Heart left ventricle (tissue), 16 donors: ENCODE results near the gene FSD2. TPM values are rescaled to one million over a fixed set of nuclear protein-coding genes. Genes with fewer than 3 reads are reported as not detected.

Source experiments
- ATAC-seq, 4 donors: fragments of 200-7000 bp; cut with Tn5 transposase; one replicate each; pipeline ENCODE4 v1.9.1; 2020 to 2022; ENCODE audit warnings: moderate library complexity in 4 of 4, mild to moderate bottlenecking in 3 of 4, moderate number of reproducible peaks in 1 of 4
- DNase-seq, 5 donors: peaks; one replicate each; pipeline ENCODE4 v3.0.0-alpha.2; 2020
- H3K27ac ChIP-seq, 12 donors: fragments of 200-600 bp; sonication (generic) in 4 of 12; one replicate each; pipeline versions ENCODE4 v1.5.0 to v1.8.0; 2016 to 2022; ENCODE audit warnings: mild to moderate bottlenecking in 2 of 12
- H3K27me3 ChIP-seq, 9 donors: fragments of 200-600 bp; sonication (generic) in 2 of 9; one replicate each; pipeline versions ENCODE4 v1.5.1 to v1.8.0; 2016 to 2022; ENCODE audit warnings: mild to moderate bottlenecking in 3 of 9
- H3K36me3 ChIP-seq, 9 donors: fragments of 200-600 bp; sonication (generic) in 2 of 9; one replicate each; pipeline versions ENCODE4 v1.5.0 to v1.8.0; 2018 to 2022; ENCODE audit warnings: mild to moderate bottlenecking in 2 of 9
- H3K4me1 ChIP-seq, 12 donors: fragments of 200-600 bp; sonication (generic) in 4 of 12; one replicate each; pipeline versions ENCODE4 v1.5.0 to v1.8.0; 2016 to 2022; ENCODE audit warnings: mild to moderate bottlenecking in 3 of 12
- H3K4me3 ChIP-seq, 12 donors: fragments of 200-600 bp; sonication (generic) in 4 of 12; one replicate each; pipeline versions ENCODE4 v1.5.0 to v1.8.0; 2017 to 2022; ENCODE audit warnings: mild to moderate bottlenecking in 9 of 12, moderate library complexity in 4 of 12
- H3K9me3 ChIP-seq, 12 donors: fragments of 200-600 bp; sonication (generic) in 4 of 12; one replicate each; pipeline versions ENCODE4 v1.5.0 to v1.8.0; 2016 to 2022; ENCODE audit warnings: mild to moderate bottlenecking in 1 of 12
- CTCF ChIP-seq, 12 donors: fragments of 200-600 bp; sonication (generic) in 4 of 12; IDR thresholded peaks; one replicate each; pipeline versions ENCODE4 v1.5.0 to v1.8.0; 2018 to 2022; ENCODE audit warnings: antibody characterized with exemption in 12 of 12, mild to moderate bottlenecking in 5 of 12
- POLR2A ChIP-seq, 2 donors: fragments of 450-650 bp; IDR thresholded peaks; one replicate each; pipeline ENCODE4 v1.6.1; 2017; ENCODE audit warnings: antibody characterized with exemption in 2 of 2, mild to moderate bottlenecking in 2 of 2, moderate library complexity in 2 of 2
- WGBS, 4 donors: extraction: QIAGEN DNeasy Blood & Tissue Kit in 2 of 4; methylation state at CpG; one replicate each; pipeline versions ENCODE4 v1.1.5 to v1.1.7; 2013 to 2018; 5-methylcytosine and 5-hydroxymethylcytosine counted together
- intact Hi-C, 10 donors: fragments of 100-400 bp; cut with DNase I; formaldehyde crosslinking; loops; one replicate each; pipeline versions ENCODE4 v1.11.1 to v1.14.2; 2022
- long read RNA-seq, 3 donors: library from polyadenylated mRNA; unstranded; transcript quantifications; one replicate each; pipeline ENCODE4 v2.0.0, GENCODE V29; 2020 to 2021
- polyA plus RNA-seq, 2 donors: library from polyadenylated mRNA; stranded (reverse); fragments of 200-250 nt; gene quantifications; one replicate each; pipeline ENCODE4 v1.2.3, GENCODE V29; 2013
- total RNA-seq, 9 donors: library from RNA; depleted of rRNA in 2 of 9; stranded (reverse); fragments of >200 nt in 2 of 9; fragmentation: NEBNext Ultra II Directional in 3 of 9; extraction: Animal tissue kit (Norgen Biotek cat#: 25700) in 3 of 9; gene quantifications; one replicate each; pipeline versions ENCODE4 v1.1.0 to v1.2.4, GENCODE V29; 2016 to 2023
- donor health status: ischemic (EF 13 %, LVEDD 7.1; RV severe dilation, severe dysfunction).
- donor health status: healthy with polysubstance abuse.
- donor health status: DM: no; HTN: yes; CAD: no.
- donor health status: DM: no; HTN: no; CAD: no.
- donor health status: ischemic (EF 25% LVEDD 6.9; RV normal size, moderate dysfunction).
- donor health status: ischemic (EF 25% LVEDD 5.7; RV mildly dilated, moderate dysfunction).
- donor health status: healthy.
- donor health status: DM: yes; HTN: yes; CAD: no.
- donor health status: ischemic (EF 35%, LVEDD 5.7; RV mildly dilated, moderate dysfunction).
- donor health status: nonischemic (EF 11% LVEDD 7.7; RV severe dilation, severe dysfunction).
- donor health status: DM: yes; HTN: yes; CAD: no.
- donor health status: PGD.
- donor health status: ischemic (EF 29% LVEDD 5.4; RV normal size, mild dysfunction).
- donor health status: nonischemic (EF 23%, LVEDD 6.1; RV moderate dilation, normal function).

Gene FSD2
- total RNA-seq = 100 to 1,000 TPM in 1 of 9 donors, 10 to 100 TPM in 8; 11.7 to 140 (median 71.6) TPM
- 10 to 100 TPM in 1 of 2 donors, 1 to 10 TPM in 1; 3.6 to 29.8 TPM for polyA plus RNA-seq
- long read RNA-seq, donor 1, full-length matches to known transcripts = 12 of 128 reads
- long read RNA-seq, donor 1, partial matches to known transcripts = 27 of 128 reads
- long read RNA-seq, donor 1, other reads (novel, unspliced or antisense) = 89 of 128 reads
- long read RNA-seq, donor 2, full-length matches to known transcripts = 9 of 116 reads
- long read RNA-seq, donor 2, partial matches to known transcripts = 13 of 116 reads
- long read RNA-seq, donor 2, other reads (novel, unspliced or antisense) = 94 of 116 reads
- long read RNA-seq, donor 3, full-length matches to known transcripts = 7 of 55 reads
- long read RNA-seq, donor 3, partial matches to known transcripts = 14 of 55 reads
- long read RNA-seq, donor 3, other reads (novel, unspliced or antisense) = 34 of 55 reads

GRCh38 chr15:82805994-82806406 is at the start of gene FSD2:
TSS of gene FSD2 (minus strand) at chr15:82806069. CDS start at chr15:82787390, 18,679 bp downstream.
- intact Hi-C loops = loop anchor here in 5 of 10 donors (5.0 to 10.0 kb wide), 3 partner anchors 51 to 271 kb away; no protein-coding TSS in a partner anchor
- Histone ChIP-seq H3K36me3 (no peaks in the 10 kb centered on the region), H3K9me3 (no peaks in the 10 kb centered on the region), H3K27ac (peak within 1 kb of the TSS; percentile 68 to 98 (median 83)), H3K4me3 (peak within 1 kb of the TSS; percentile 7 to 73 (median 50)), H3K27me3 (no peaks in the 10 kb centered on the region), H3K4me1 (peaks cover 0 to 44% (median 12%) of the 10 kb centered on the region in 12 donors)
- 28 to 45% (median 37%) methylated on average over 2 of the region's 2 CpGs for WGBS, 4 donors
- peak in 4 of 5 donors; percentile 71 to 83 (median 74) for DNase-seq
- TF ChIP-seq CTCF (IDR thresholded peaks at IDR 0.05) (no peak), POLR2A (IDR thresholded peaks at IDR 0.05) (peak in 1 of 2 donors; percentile 62)
- peak; percentile 62 to 70 (median 69) for ATAC-seq

GRCh38 chr15:82854554-82854953 is 48.7 kb upstream of the FSD2 start:
- no peak overlapping the region for H3K27ac ChIP-seq
- no peaks in the 10 kb centered on the region for H3K9me3 ChIP-seq
- WGBS, 4 donors = 84 to 94% (median 93%) methylated on average over 21 of the region's 21 CpGs
- H3K27me3 ChIP-seq = no peaks in the 10 kb centered on the region
- no peak for DNase-seq
- H3K4me1 ChIP-seq = peaks cover 0 to 18% (median 6%) of the 10 kb centered on the region in 12 donors
- peaks cover 0 to 10% (median 0%) of the 10 kb centered on the region in 9 donors for H3K36me3 ChIP-seq
- intact Hi-C loops = loop anchor here in 7 of 10 donors (5.0 to 10.0 kb wide), 3 partner anchors 130 to 148 kb away; partner anchors contain the start of gene RAMAC (in 6 of the 7)
- no peak for TF ChIP-seq CTCF (IDR thresholded peaks at IDR 0.05)
- TF ChIP-seq POLR2A (IDR thresholded peaks at IDR 0.05) = no peak
- ATAC-seq = no peak
- H3K4me3 ChIP-seq = no peak overlapping the region

- Histone ChIP-seq H3K36me3 (peaks cover 0 to 10% (median 0%) of the 10 kb centered on the region in 9 donors), H3K27me3 (no peaks in the 10 kb centered on the region), H3K4me1 (peaks cover 0 to 23% (median 13%) of the 10 kb centered on the region in 12 donors), H3K27ac (no peak overlapping the region), H3K4me3 (no peak overlapping the region), H3K9me3 (no peaks in the 10 kb centered on the region)
- intact Hi-C loops = loop anchor here in 7 of 10 donors (5.0 to 10.0 kb wide), 3 partner anchors 132 to 149 kb away; partner anchors contain the start of gene RAMAC (in 6 of the 7)
- DNase-seq (no peak), ATAC-seq (no peak)
- TF ChIP-seq CTCF (IDR thresholded peaks at IDR 0.05) (no peak), POLR2A (IDR thresholded peaks at IDR 0.05) (no peak)
- 58 to 66% (median 62%) methylated on average over 14 to 16 of the region's 16 CpGs for WGBS, 4 donors
Observed at GRCh38 chr15:82852941-82853561, 47.2 kb upstream of the FSD2 start.
